ENCODE results near the gene CDH1. TPM values are rescaled to one million over a fixed set of nuclear protein-coding genes. Genes with fewer than 3 reads are reported as not detected.

The CDH1 gene
- total RNA-seq, 1 donor from 2014 or later: 3.1 TPM

- no peaks in the 10 kb centered on the region for H3K4me1 Mint-ChIP-seq (ENCODE audit: unreplicated experiment)
- H3K27me3 Mint-ChIP-seq (ENCODE audit: unreplicated experiment): peaks cover 4% of the 10 kb centered on the region
- H3K9me3 Mint-ChIP-seq (ENCODE audit: unreplicated experiment): no peaks in the 10 kb centered on the region
- H3K27ac Mint-ChIP-seq (ENCODE audit: unreplicated experiment): no peak overlapping the region
- no peak for DNase-seq (ENCODE audit: low spot score)
- no peak overlapping the region for H3K4me3 Mint-ChIP-seq (ENCODE audit: unreplicated experiment)
- TF ChIP-seq CTCF (IDR thresholded peaks at IDR 0.05; ENCODE audit: unreplicated experiment): no peak
- no peaks in the 10 kb centered on the region for H3K36me3 Mint-ChIP-seq (ENCODE audit: low read depth, unreplicated experiment)
Observed at GRCh38 chr16:68806981-68807380, 69.9 kb downstream of the CDH1 start.

DNA sequence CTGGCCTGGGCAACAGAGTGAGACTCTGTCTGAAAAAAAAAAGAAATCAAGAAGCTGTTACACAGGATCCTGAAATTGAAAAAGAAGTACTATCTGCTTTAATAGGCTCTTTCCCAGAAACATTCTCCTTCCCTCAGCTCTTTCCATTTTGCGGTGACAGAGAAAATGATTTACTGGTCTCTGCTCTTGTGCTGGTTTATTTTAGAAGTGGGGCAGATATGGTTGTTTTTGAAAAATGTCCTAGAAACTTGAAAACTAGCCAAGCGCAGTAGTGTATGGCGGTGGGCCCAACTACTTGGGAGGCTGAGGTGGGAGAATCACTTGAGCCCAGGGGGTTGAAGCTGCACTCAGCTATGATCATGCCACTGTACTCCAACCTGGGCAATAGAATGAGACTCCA, 77.4 kb downstream of the CDH1 start:
- no peak for TF ChIP-seq CTCF (IDR thresholded peaks at IDR 0.05; ENCODE audit: unreplicated experiment)
- Mint-ChIP-seq H3K4me3 (ENCODE audit: unreplicated experiment) (no peak overlapping the region), H3K9me3 (ENCODE audit: unreplicated experiment) (no peaks in the 10 kb centered on the region), H3K27me3 (ENCODE audit: unreplicated experiment) (peaks cover 7% of the 10 kb centered on the region), H3K36me3 (ENCODE audit: low read depth, unreplicated experiment) (no peaks in the 10 kb centered on the region), H3K4me1 (ENCODE audit: unreplicated experiment) (no peaks in the 10 kb centered on the region), H3K27ac (ENCODE audit: unreplicated experiment) (no peak overlapping the region)
- DNase-seq (ENCODE audit: low spot score): no peak

DNA sequence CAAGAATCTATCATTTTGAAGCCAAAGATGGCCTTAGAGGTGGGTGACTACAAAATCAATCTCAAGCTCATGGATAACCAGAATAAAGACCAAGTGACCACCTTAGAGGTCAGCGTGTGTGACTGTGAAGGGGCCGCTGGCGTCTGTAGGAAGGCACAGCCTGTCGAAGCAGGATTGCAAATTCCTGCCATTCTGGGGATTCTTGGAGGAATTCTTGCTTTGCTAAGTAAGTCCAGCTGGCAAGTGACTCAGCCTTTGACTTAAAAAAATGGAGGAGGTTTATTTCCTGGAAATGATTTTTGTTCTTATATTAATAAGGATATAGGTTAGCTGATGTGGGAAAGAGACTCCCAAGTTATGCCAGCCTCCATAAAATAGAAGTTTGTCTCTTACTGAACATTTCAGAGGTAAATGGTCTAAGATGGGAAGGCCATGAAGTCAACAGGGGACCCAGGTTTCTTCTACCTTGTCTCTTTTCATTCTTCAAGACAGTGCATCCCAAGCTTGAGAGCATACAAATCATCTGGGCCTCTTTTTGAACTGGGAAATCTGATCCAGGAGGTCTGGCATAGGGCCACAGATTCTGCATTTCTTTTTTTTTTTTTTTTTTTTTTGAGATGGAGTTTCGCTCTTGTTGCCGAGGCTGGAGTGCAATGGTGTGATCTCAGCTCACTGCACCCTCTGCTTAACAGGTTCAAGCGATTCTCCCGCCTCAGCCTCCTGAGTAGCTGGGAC, 86.5 kb downstream of the CDH1 start:
- Mint-ChIP-seq H3K9me3 (ENCODE audit: unreplicated experiment) (no peaks in the 10 kb centered on the region), H3K4me3 (ENCODE audit: unreplicated experiment) (no peak overlapping the region), H3K36me3 (ENCODE audit: low read depth, unreplicated experiment) (no peaks in the 10 kb centered on the region), H3K27me3 (ENCODE audit: unreplicated experiment) (peaks cover 2% of the 10 kb centered on the region), H3K27ac (ENCODE audit: unreplicated experiment) (no peak overlapping the region), H3K4me1 (ENCODE audit: unreplicated experiment) (no peaks in the 10 kb centered on the region)
- no peak for TF ChIP-seq CTCF (IDR thresholded peaks at IDR 0.05; ENCODE audit: unreplicated experiment)
- no peak for DNase-seq (ENCODE audit: low spot score)

GRCh38 chr16:68825427-68825826, 88.3 kb downstream of the CDH1 start:
- no peak for DNase-seq (ENCODE audit: low spot score)
- H3K4me1 Mint-ChIP-seq (ENCODE audit: unreplicated experiment): no peaks in the 10 kb centered on the region
- no peak overlapping the region for H3K27ac Mint-ChIP-seq (ENCODE audit: unreplicated experiment)
- no peak for TF ChIP-seq CTCF (IDR thresholded peaks at IDR 0.05; ENCODE audit: unreplicated experiment)
- no peak overlapping the region for H3K4me3 Mint-ChIP-seq (ENCODE audit: unreplicated experiment)
- peaks cover 2% of the 10 kb centered on the region for H3K27me3 Mint-ChIP-seq (ENCODE audit: unreplicated experiment)
- H3K9me3 Mint-ChIP-seq (ENCODE audit: unreplicated experiment): no peaks in the 10 kb centered on the region
- H3K36me3 Mint-ChIP-seq (ENCODE audit: low read depth, unreplicated experiment): no peaks in the 10 kb centered on the region

DNA sequence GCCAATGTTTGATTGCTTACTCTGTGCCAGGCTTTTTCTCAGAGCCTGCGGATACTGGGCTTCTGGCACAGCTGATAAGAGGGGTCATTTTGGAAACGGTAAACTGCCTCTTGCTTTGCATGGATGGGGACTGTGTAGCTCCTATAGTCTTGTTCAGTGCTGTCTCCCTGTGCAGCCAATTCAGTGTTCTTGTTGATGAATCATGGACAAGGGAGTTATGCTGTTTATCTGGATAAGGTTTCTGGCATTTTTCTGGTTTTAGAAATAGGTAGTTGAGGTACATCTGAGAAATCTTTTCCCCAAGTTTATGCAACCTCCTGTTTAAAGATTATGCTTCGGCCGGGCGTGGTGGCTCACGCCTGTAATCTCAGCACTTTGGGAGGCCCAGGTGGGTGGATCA, 89.6 kb downstream of the CDH1 start:
- H3K9me3 Mint-ChIP-seq (ENCODE audit: unreplicated experiment): no peaks in the 10 kb centered on the region
- no peak overlapping the region for H3K4me3 Mint-ChIP-seq (ENCODE audit: unreplicated experiment)
- H3K36me3 Mint-ChIP-seq (ENCODE audit: low read depth, unreplicated experiment): no peaks in the 10 kb centered on the region

More for the DNA sequence above, 89.6 kb downstream of the CDH1 start:
- peaks cover 2% of the 10 kb centered on the region for H3K27me3 Mint-ChIP-seq (ENCODE audit: unreplicated experiment)
- no peak overlapping the region for H3K27ac Mint-ChIP-seq (ENCODE audit: unreplicated experiment)
- H3K4me1 Mint-ChIP-seq (ENCODE audit: unreplicated experiment): no peaks in the 10 kb centered on the region
- TF ChIP-seq CTCF (IDR thresholded peaks at IDR 0.05; ENCODE audit: unreplicated experiment): no peak
- DNase-seq (ENCODE audit: low spot score): no peak

All from endothelial cell (in vitro differentiated cells).